GM19328 (cell line): ENCODE results near the gene TTLL7.

Experiments used
- ATAC-seq: cut with Tn5 transposase; IDR thresholded peaks from one replicate; pipeline ENCODE4 v1.9.1; 2021; ENCODE audit warnings: mild to moderate bottlenecking, moderate library complexity; ENCODE audit not compliant: unreplicated experiment

Gene TTLL7

GRCh38 chr1:83829106-83829505, 169.8 kb downstream of the TTLL7 start:
- no peak for ATAC-seq

DNA sequence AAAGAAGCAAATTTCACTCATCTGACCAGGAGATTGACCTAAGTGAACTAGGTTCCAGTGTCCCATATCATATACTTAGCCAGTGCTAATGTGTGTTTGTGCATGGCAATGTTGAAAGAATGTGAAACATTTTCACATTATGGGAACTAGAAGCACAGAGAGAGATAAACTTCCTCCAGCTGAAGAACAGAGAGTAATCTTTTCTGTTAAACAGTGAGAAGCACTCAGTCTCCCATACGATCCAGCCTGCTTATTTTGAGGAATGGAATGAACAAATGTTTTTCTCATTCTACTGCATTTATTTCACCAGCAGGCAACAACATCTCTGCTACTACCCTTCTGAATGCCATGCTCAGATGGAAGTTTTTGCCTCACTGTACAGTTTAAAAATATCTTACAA, 170.5 kb downstream of the TTLL7 start:
- no peak for ATAC-seq

GRCh38 chr1:83827741-83828140, 171.2 kb downstream of the TTLL7 start:
- ATAC-seq, result no peak

DNA sequence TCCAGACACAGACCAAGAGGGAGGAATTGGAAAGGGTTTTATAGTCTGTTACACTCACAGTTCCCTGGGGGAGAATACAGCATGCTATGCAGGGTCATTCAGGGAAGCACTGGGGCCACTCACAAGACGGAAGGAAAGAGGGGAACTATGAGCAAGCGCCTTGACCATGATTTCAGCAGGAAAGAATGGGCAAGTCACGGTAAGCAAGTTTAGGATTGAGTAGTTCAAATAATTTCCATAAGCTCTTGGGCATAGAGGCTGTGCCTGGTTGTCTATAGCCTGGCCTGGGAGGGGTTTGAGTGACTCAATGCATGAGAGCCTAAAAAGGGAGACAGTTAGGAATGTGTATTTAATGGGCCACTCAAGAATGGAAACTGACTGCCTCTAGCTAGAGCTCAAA, 176.7 kb downstream of the TTLL7 start:
- ATAC-seq, result no peak

GRCh38 chr1:83819436-83819835, 179.5 kb downstream of the TTLL7 start:
- no peak for ATAC-seq

- no peak for ATAC-seq
Observed at GRCh38 chr1:83818916-83819315, 180.0 kb downstream of the TTLL7 start.

GRCh38 chr1:83816836-83817235, 182.1 kb downstream of the TTLL7 start:
- ATAC-seq, result no peak

DNA sequence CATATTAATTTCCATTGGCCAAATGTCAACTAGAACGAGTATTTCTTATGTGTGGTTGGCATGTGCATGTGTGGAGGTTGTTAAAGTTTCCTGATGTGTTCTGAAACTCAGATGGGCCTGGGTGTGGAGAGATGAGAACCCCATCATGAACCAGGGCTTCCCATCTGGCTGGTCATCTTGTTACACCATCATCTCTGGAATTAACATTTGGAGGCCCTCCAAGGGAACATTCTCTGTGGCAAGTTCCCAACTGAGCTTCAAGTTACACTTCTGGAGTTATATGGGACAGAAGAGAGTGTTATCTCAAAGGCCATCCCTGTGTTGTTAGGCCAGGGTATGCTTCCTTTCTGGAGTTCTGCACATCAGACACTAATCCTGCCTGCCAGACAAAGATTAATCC, 183.6 kb downstream of the TTLL7 start:
- ATAC-seq, result no peak
